GM12878 (cell line): ENCODE results near the gene BAX. TPM values are rescaled to one million over a fixed set of nuclear protein-coding genes. Genes with fewer than 3 reads are reported as not detected.

Experiments
- BCL11A ChIP-seq: IDR thresholded peaks from 2 replicates; pipeline ENCODE4 v1.6.1; 2011; ENCODE audit warnings: low read depth, low read length
- BCLAF1 ChIP-seq: fragments of 450-650 bp; IDR thresholded peaks from 2 replicates; pipeline ENCODE4 v1.6.1; 2017; ENCODE audit warnings: antibody characterized with exemption, mild to moderate bottlenecking, moderate library complexity
- CHD2 ChIP-seq: IDR thresholded peaks from 2 replicates; pipeline ENCODE4 v1.6.1; 2011; ENCODE audit warnings: low read depth, low read length, improper control_type of control experiment, borderline replicate concordance
- CHD4 ChIP-seq: fragments of 200-600 bp; sonication (generic); IDR thresholded peaks from 2 replicates; pipeline ENCODE4 v1.6.1; 2016; ENCODE audit warnings: mild to moderate bottlenecking
- E4F1 ChIP-seq: fragments of 450-650 bp; IDR thresholded peaks from 2 replicates; pipeline ENCODE4 v1.6.1; 2018; ENCODE audit warnings: borderline replicate concordance, mild to moderate bottlenecking; ENCODE audit not compliant: partially characterized antibody
- EZH2 ChIP-seq: IDR thresholded peaks from 2 replicates; pipeline ENCODE4 v1.6.1; 2012; ENCODE audit warnings: low read depth, mild to moderate bottlenecking, control low read depth, inconsistent platforms, low read length, borderline replicate concordance; ENCODE audit not compliant: control insufficient read depth
- FOXM1 ChIP-seq: IDR thresholded peaks from 2 replicates; pipeline ENCODE4 v1.6.1; 2012; ENCODE audit warnings: low read depth, mild to moderate bottlenecking, inconsistent platforms, low read length, moderate library complexity
- HDAC2 ChIP-seq: fragments of 200-600 bp; sonication (generic); IDR thresholded peaks from 2 replicates; pipeline ENCODE4 v1.6.1; 2017
- IKZF1 ChIP-seq: fragments of 450-650 bp; conservative IDR thresholded peaks from 2 replicates; pipeline ENCODE4 v1.6.1; 2017; ENCODE audit warnings: antibody characterized with exemption, mild to moderate bottlenecking
- MTA2 ChIP-seq: fragments of 450-650 bp; IDR thresholded peaks from 2 replicates; pipeline ENCODE4 v1.6.1; 2016; ENCODE audit warnings: low read depth, mild to moderate bottlenecking, moderate library complexity
- MTA3 ChIP-seq: IDR thresholded peaks from 2 replicates; pipeline ENCODE4 v1.6.1; 2012; ENCODE audit warnings: low read length, inconsistent platforms, borderline replicate concordance
- NBN ChIP-seq: fragments of 450-650 bp; IDR thresholded peaks from 2 replicates; pipeline ENCODE4 v1.6.1; 2016
- NFXL1 ChIP-seq: fragments of 450-650 bp; IDR thresholded peaks from 2 replicates; pipeline ENCODE4 v1.6.1; 2017; ENCODE audit warnings: antibody characterized with exemption, mild to moderate bottlenecking, borderline replicate concordance
- PAX5 ChIP-seq: IDR thresholded peaks from 2 replicates; pipeline ENCODE4 v1.6.1; 2011; ENCODE audit warnings: low read depth, low read length, borderline replicate concordance
- RB1 ChIP-seq: fragments of 450-650 bp; formaldehyde crosslinking; IDR thresholded peaks from 2 replicates; pipeline ENCODE4 v1.6.1; 2017; ENCODE audit warnings: mild to moderate bottlenecking, borderline replicate concordance
- RCOR1 ChIP-seq: conservative IDR thresholded peaks from 2 replicates; pipeline ENCODE4 v1.6.1; 2012; ENCODE audit warnings: low read depth, low read length, improper control_type of control experiment
- SIN3A ChIP-seq: IDR thresholded peaks from 2 replicates; pipeline ENCODE4 v1.6.1; 2012; ENCODE audit warnings: low read depth, low read length, improper control_type of control experiment
- SP1 ChIP-seq: IDR thresholded peaks from one replicate; pipeline ENCODE4 v1.6.1; 2011; ENCODE audit warnings: low read depth, low read length
- SRF ChIP-seq, 2 experiments: IDR thresholded peaks; 2 replicates each; pipeline ENCODE4 v1.6.1; 2011; ENCODE audit warnings: low read depth in 2 of 2, low read length in 2 of 2, mild to moderate bottlenecking in 1 of 2, moderate library complexity in 1 of 2
- TCF12 ChIP-seq: IDR thresholded peaks from 2 replicates; pipeline ENCODE4 v1.6.1; 2011; ENCODE audit warnings: low read depth, mild to moderate bottlenecking, low read length
- USF1 ChIP-seq: IDR thresholded peaks from 2 replicates; pipeline ENCODE4 v1.6.1; 2011; ENCODE audit warnings: borderline replicate concordance, low read depth, mild to moderate bottlenecking, moderate library complexity, mixed read lengths, low read length; ENCODE audit not compliant: insufficient read depth; ENCODE audit errors: extremely low read length
- ZBTB33 ChIP-seq: fragments of 450-650 bp; IDR thresholded peaks from 2 replicates; pipeline ENCODE4 v1.6.1; 2017; ENCODE audit warnings: mild to moderate bottlenecking
- ZNF207 ChIP-seq: fragments of 450-650 bp; IDR thresholded peaks from 2 replicates; pipeline ENCODE4 v1.6.1; 2014; ENCODE audit warnings: antibody characterized with exemption, mild to moderate bottlenecking, borderline replicate concordance
- polyA plus RNA-seq, 11 experiments: library from polyadenylated mRNA; depleted of rRNA in 4 of 11; unstranded in 6 of 11; stranded (reverse) in 5 of 11; fragments of >200 nt; fragmentation: Nextera tagmentation in 4 of 11; fragmentation: Illumina TruSeq in 1 of 11; extraction: Ambion mirVana in 4 of 11; extraction: Trizol in 1 of 11; gene quantifications; 1 replicate in 1 of 11; 2 replicates in 10 of 11; pipeline versions ENCODE4 v1.2.1 to v1.2.3, GENCODE V29; 2011 to 2016; ENCODE audit warnings: inconsistent platforms in 2 of 11, missing spikeins in 2 of 11, low read depth in 1 of 11
- total RNA-seq, 4 experiments: library from RNA; depleted of rRNA in 3 of 4; stranded (reverse); fragments of >200 nt in 3 of 4; fragmentation: Illumina TruSeq in 1 of 4; extraction: Trizol in 1 of 4; gene quantifications; 2 replicates each; pipeline versions ENCODE4 v1.2.1 to v1.2.3, GENCODE V29; 2013 to 2021

The BAX gene
- total and polyA plus RNA-seq, 10 of the 15 experiments (the other 5 are each of a cell fraction or from before 2014, with no cell fraction given): 7.2 to 221 (median 137) TPM

- no peak for TF ChIP-seq BCLAF1
- TF ChIP-seq IKZF1: peak; percentile 53
- TF ChIP-seq PAX5: no peak
- TF ChIP-seq HDAC2: no peak
- TF ChIP-seq MTA2: peak; percentile 57; the same call in 1 of the 2 replicates
- TF ChIP-seq SIN3A: peak; percentile 44; the same call in 1 of the 2 replicates
- TF ChIP-seq E4F1: peak; percentile 10
- TF ChIP-seq SP1: peak; percentile 63
- TF ChIP-seq USF1: peak; percentile 24
- peak; percentile 56; the same call in 1 of the 2 replicates for TF ChIP-seq TCF12
- TF ChIP-seq NBN: peak; percentile 91
- TF ChIP-seq BCL11A: no peak
- no peak for TF ChIP-seq RCOR1
- TF ChIP-seq NFXL1: peak; percentile 99
- no peak for TF ChIP-seq ZNF207
- 0 out of 2 replicates have a peak, but pooled peaks have one; percentile 61 for TF ChIP-seq ZBTB33
- no peak for TF ChIP-seq SRF (IDR thresholded peaks at IDR 0.05; ENCODE audit: low read depth in 2 of 2, low read length in 2 of 2)
- no peak for TF ChIP-seq FOXM1
- TF ChIP-seq CHD4: no peak
- no peak for TF ChIP-seq EZH2
- TF ChIP-seq MTA3: peak; percentile 72; the same call in 1 of the 2 replicates
- no peak for TF ChIP-seq RB1
- TF ChIP-seq CHD2: peak; percentile 55
Measured at GRCh38 chr19:48962029-48962848, 7.6 kb downstream of the BAX start (continued).
